ENCODE measurements around the gene ABCC4. TPM values are rescaled to one million over a fixed set of nuclear protein-coding genes. Genes with fewer than 3 reads are reported as not detected.
"Not testable (repeated sequence)": the region's sequence is repeated elsewhere in the genome, so short reads cannot be mapped to it uniquely, and the experiment has no call there.

The ABCC4 gene
- total RNA-seq, 4 donors from 2014 or later = 2.5 to 12.6 (median 6.0) TPM

- no peak for DNase-seq
- Histone ChIP-seq H3K27ac (no peak overlapping the region), H3K27me3 (no peaks in the 10 kb centered on the region), H3K4me1 (peaks cover 3 to 35% (median 12%) of the 10 kb centered on the region in 3 donors), H3K36me3 (no peaks in the 10 kb centered on the region), H3K9me3 (no peaks in the 10 kb centered on the region), H3K4me3 (no peak overlapping the region)
- 72 to 79% methylated on average over 3 of the region's 3 CpGs for WGBS, 2 donors
- intact Hi-C loops (cut with DNase I) = no loop called here
- TF ChIP-seq, protein P1, sequence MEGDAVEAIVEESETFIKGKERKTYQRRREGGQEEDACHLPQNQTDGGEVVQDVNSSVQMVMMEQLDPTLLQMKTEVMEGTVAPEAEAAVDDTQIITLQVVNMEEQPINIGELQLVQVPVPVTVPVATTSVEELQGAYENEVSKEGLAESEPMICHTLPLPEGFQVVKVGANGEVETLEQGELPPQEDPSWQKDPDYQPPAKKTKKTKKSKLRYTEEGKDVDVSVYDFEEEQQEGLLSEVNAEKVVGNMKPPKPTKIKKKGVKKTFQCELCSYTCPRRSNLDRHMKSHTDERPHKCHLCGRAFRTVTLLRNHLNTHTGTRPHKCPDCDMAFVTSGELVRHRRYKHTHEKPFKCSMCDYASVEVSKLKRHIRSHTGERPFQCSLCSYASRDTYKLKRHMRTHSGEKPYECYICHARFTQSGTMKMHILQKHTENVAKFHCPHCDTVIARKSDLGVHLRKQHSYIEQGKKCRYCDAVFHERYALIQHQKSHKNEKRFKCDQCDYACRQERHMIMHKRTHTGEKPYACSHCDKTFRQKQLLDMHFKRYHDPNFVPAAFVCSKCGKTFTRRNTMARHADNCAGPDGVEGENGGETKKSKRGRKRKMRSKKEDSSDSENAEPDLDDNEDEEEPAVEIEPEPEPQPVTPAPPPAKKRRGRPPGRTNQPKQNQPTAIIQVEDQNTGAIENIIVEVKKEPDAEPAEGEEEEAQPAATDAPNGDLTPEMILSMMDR (IDR thresholded peaks at IDR 0.05) = no peak
- TF ChIP-seq POLR2A (IDR thresholded peaks at IDR 0.05) = no peak
These were observed 31.5 kb downstream of the ABCC4 start for GRCh38 chr13:95269756-95270155.

DNA sequence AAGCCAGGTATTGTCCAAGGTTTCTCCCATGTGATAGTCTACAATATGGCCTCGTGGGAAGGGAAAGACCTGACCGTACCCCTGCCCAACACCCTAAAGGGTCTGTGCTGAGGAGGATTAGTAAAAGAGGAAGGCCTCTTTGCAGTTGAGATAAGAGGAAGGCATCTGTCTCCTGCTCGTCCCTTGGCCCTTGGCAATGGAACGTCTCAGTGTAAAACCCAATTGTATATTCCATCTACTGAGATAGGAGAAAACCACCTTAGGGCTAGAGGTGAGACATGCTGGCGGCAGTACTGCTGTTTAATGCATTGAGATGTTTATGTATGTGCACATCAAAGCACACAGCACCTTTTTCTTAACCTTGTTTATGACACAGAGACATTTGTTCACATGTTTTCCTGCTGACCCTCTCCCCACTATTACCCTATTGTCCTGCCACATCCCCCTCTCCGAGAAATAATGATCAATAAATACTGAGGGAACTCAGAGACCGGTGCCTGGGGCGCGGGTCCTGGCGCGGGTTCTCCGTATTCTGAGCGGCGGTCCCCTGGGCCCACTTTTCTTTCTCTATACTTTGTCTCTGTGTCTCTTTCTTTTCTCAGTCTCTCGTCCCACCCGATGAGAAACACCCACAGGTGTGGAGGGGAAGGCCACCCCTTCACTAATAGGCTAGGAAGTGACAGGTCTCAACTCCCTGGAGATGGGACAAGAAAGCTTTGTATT is 32.7 kb downstream of the ABCC4 start:
- H3K27me3 ChIP-seq; DNase-seq; H3K9me3 ChIP-seq; intact Hi-C loops (cut with DNase I); H3K4me3 ChIP-seq; H3K36me3 ChIP-seq: not testable (repeated sequence)
- Histone ChIP-seq H3K4me1 (peaks cover 3 to 24% (median 4%) of the 10 kb centered on the region in 3 donors), H3K27ac (peak overlapping the region in 1 of 4 donors; percentile 14)
- WGBS, 2 donors = 78 to 85% methylated on average over 9 to 15 of the region's 16 CpGs

GRCh38 chr13:95267662-95268342 is 33.4 kb downstream of the ABCC4 start:
- intact Hi-C loops (cut with DNase I) = no loop called here
- TF ChIP-seq, protein P1 (IDR thresholded peaks at IDR 0.05) = no peak
- no peak overlapping the region for H3K4me3 ChIP-seq
- no peak for DNase-seq
- no peaks in the 10 kb centered on the region for H3K27me3 ChIP-seq
- WGBS, 2 donors = 49 to 50% methylated on average over 6 of the region's 6 CpGs
- H3K27ac ChIP-seq = peak overlapping the region in 1 of 4 donors; percentile 14
- H3K4me1 ChIP-seq = peaks cover 3 to 24% (median 4%) of the 10 kb centered on the region in 3 donors
- no peaks in the 10 kb centered on the region for H3K36me3 ChIP-seq
- H3K9me3 ChIP-seq = no peaks in the 10 kb centered on the region

DNA sequence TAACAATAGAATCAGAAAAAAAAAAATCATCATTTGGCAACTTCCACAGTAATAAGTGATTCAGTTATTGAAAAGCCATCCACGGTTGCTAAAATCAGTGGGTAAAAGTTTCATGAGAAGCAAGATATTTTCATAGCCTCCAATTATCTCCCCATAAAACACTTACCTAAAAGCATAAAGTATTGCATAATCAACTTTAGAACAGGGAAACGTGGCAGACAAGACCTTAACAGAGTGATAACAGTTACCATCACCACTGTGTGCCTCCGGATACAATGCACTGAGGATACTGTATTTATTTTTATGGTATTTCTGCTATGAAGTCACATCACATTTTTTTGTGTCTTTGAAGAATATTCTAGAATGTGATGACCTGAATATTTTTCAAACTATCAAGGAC is 37.0 kb downstream of the ABCC4 start:
- Histone ChIP-seq H3K27ac (no peak overlapping the region), H3K4me1 (peaks cover 0 to 17% (median 0%) of the 10 kb centered on the region in 3 donors), H3K4me3 (no peak overlapping the region), H3K27me3 (no peaks in the 10 kb centered on the region), H3K36me3 (no peaks in the 10 kb centered on the region), H3K9me3 (no peaks in the 10 kb centered on the region)
- WGBS, 2 donors = 81 to 83% methylated on average over 3 of the region's 3 CpGs
- no peak for TF ChIP-seq POLR2A (IDR thresholded peaks at IDR 0.05)
- TF ChIP-seq, protein P1 (IDR thresholded peaks at IDR 0.05) = no peak
- intact Hi-C loops (cut with DNase I) = no loop called here
- DNase-seq = no peak

DNA sequence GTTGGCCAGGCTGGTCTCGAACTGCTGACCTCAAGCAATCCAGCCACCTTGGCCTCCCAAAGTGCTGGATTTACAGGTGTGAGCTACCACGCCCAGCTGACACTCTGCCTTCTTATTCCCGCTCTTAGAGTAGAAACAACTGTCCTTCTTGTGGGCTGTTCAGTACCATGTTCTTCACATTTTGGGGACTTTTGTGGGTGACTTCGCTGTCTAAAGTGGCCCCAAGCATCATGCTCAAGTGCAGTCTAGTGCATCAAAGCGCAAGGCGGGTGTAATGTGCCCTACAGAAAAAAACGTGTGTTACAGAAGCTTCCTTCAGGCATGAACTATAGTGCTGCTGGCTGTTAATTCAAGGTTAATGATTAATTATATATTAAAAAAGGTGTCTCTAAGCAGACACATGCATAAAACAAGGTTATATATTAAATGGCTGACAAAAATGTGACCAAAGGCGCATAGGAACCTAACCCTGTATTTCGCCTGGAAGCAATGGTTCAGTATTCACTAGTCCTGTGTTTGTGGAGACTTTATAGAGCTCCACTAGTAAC is 38.3 kb downstream of the ABCC4 start:
- no peaks in the 10 kb centered on the region for H3K27me3 ChIP-seq
- no peak for TF ChIP-seq POLR2A (IDR thresholded peaks at IDR 0.05)
- TF ChIP-seq, protein P1 (IDR thresholded peaks at IDR 0.05) = no peak
- H3K4me1 ChIP-seq = peaks cover 0 to 5% (median 0%) of the 10 kb centered on the region in 3 donors
- no peaks in the 10 kb centered on the region for H3K36me3 ChIP-seq
- intact Hi-C loops (cut with DNase I) = no loop called here
- no peaks in the 10 kb centered on the region for H3K9me3 ChIP-seq
- no peak overlapping the region for H3K27ac ChIP-seq
- no peak for DNase-seq
- WGBS, 2 donors = 88 to 89% methylated on average over 9 of the region's 9 CpGs
- no peak overlapping the region for H3K4me3 ChIP-seq
